Naive thymus-derived CD8-positive, alpha-beta T cell (primary cell): Measurements from ENCODE around the gene IFT27. TPM values are rescaled to one million over a fixed set of nuclear protein-coding genes. Genes with fewer than 3 reads are reported as not detected.

Source experiments
- ATAC-seq, 2 donors: fragments of 150-1000 bp; cut with Tn5 transposase in 1 of 2; sonication (Bioruptor Pico), chemical (Tn5 transposase) in 1 of 2; 1 replicate in 1 of 2; 2 replicates in 1 of 2; pipeline ENCODE4 v1.10.0; 2021; ENCODE audit warnings: mild to moderate bottlenecking in 2 of 2, moderate library complexity in 2 of 2
- POLR2A ChIA-PET: fragments of 350-600 bp; sonication (Branson Sonifier 250); formaldehyde crosslinking; loops from one replicate; lab custom pipeline; 2021; ENCODE audit warnings: antibody characterized with exemption; lab: Charles Lee
- DNase-seq, 10 donors: peaks; one replicate each; pipeline versions ENCODE4 v3.0.0 to v3.0.0-alpha.2; 2020 to 2022
- H3K27ac Mint-ChIP-seq, 10 donors: one replicate each; pipeline ENCODE4 v1.8.0; 2020 to 2022; ENCODE audit warnings: mild to moderate bottlenecking in 10 of 10, mixed read lengths in 10 of 10, moderate library complexity in 4 of 10, inconsistent platforms in 1 of 10
- H3K27me3 Mint-ChIP-seq, 5 donors: one replicate each; pipeline ENCODE4 v1.8.0; 2021 to 2022; ENCODE audit warnings: mixed read lengths in 5 of 5
- H3K36me3 Mint-ChIP-seq, 3 donors: one replicate each; pipeline ENCODE4 v1.8.0; 2020 to 2022; ENCODE audit warnings: mixed read lengths in 3 of 3, mild to moderate bottlenecking in 2 of 3, inconsistent platforms in 1 of 3
- H3K4me1 Mint-ChIP-seq, 4 donors: one replicate each; pipeline ENCODE4 v1.8.0; 2021 to 2022; ENCODE audit warnings: mixed read lengths in 4 of 4
- H3K4me3 Mint-ChIP-seq, 10 donors: one replicate each; pipeline ENCODE4 v1.8.0; 2020 to 2022; ENCODE audit warnings: mild to moderate bottlenecking in 10 of 10, mixed read lengths in 10 of 10, moderate library complexity in 6 of 10, inconsistent platforms in 1 of 10
- H3K9me3 Mint-ChIP-seq, 9 donors: one replicate each; pipeline ENCODE4 v1.8.0; 2020 to 2022; ENCODE audit warnings: mixed read lengths in 9 of 9, mild to moderate bottlenecking in 3 of 9, inconsistent platforms in 1 of 9, moderate library complexity in 1 of 9
- polyA plus RNA-seq, 3 donors: library from polyadenylated mRNA; unstranded; fragments of 300-500 nt; fragmentation: Illumina TruSeq; gene quantifications; one replicate each; pipeline ENCODE4 v1.2.3, GENCODE V29; 2021
- total RNA-seq, 8 experiments: library from RNA in 2 of 8; stranded (reverse) in 2 of 8; gene quantifications; one replicate each; pipeline ENCODE4 v1.2.3 and lab custom pipeline; 2021 to 2026

The IFT27 gene
- total and polyA plus RNA-seq, 5 experiments from 2014 or later = 8.1 to 30.3 (median 10.0) TPM

- Mint-ChIP-seq H3K4me1 (peaks cover 2 to 21% (median 8%) of the 10 kb centered on the region in 4 donors), H3K9me3 (no peaks in the 10 kb centered on the region), H3K36me3 (peaks cover 0 to 23% (median 4%) of the 10 kb centered on the region in 3 donors), H3K4me3 (peak overlapping the region in 1 of 10 donors; percentile 45), H3K27me3 (no peaks in the 10 kb centered on the region), H3K27ac (no peak overlapping the region)
- ATAC-seq (no peak), DNase-seq (no peak)
- POLR2A ChIA-PET = no interaction called here
These were observed 6.1 kb downstream of the IFT27 start for GRCh38 chr22:36769541-36770512.

GRCh38 chr22:36768616-36769015 is 7.3 kb downstream of the IFT27 start:
- Mint-ChIP-seq H3K27ac (no peak overlapping the region), H3K27me3 (no peaks in the 10 kb centered on the region), H3K36me3 (peaks cover 0 to 28% (median 4%) of the 10 kb centered on the region in 3 donors), H3K9me3 (no peaks in the 10 kb centered on the region), H3K4me1 (peaks cover 0 to 20% (median 7%) of the 10 kb centered on the region in 4 donors), H3K4me3 (no peak overlapping the region)
- POLR2A ChIA-PET = no interaction called here
- DNase-seq = no peak
- ATAC-seq = no peak

- Mint-ChIP-seq H3K4me3 (no peak overlapping the region), H3K27ac (no peak overlapping the region), H3K36me3 (peaks cover 0 to 28% (median 4%) of the 10 kb centered on the region in 3 donors), H3K9me3 (no peaks in the 10 kb centered on the region), H3K27me3 (no peaks in the 10 kb centered on the region), H3K4me1 (peaks cover 0 to 20% (median 7%) of the 10 kb centered on the region in 4 donors)
- POLR2A ChIA-PET = no interaction called here
- DNase-seq = no peak
- no peak for ATAC-seq
These were observed 7.8 kb downstream of the IFT27 start for GRCh38 chr22:36768141-36768540.

GRCh38 chr22:36767035-36767775 is 8.7 kb downstream of the IFT27 start:
- H3K36me3 Mint-ChIP-seq = peaks cover 0 to 28% (median 8%) of the 10 kb centered on the region in 3 donors
- no peak for DNase-seq
- no peaks in the 10 kb centered on the region for H3K9me3 Mint-ChIP-seq
- no peak overlapping the region for H3K4me3 Mint-ChIP-seq
- H3K27ac Mint-ChIP-seq = peak overlapping the region in 1 of 10 donors; percentile 1
- ATAC-seq = no peak
- peaks cover 0 to 19% (median 7%) of the 10 kb centered on the region in 4 donors for H3K4me1 Mint-ChIP-seq
- POLR2A ChIA-PET = interaction anchor here (0.6 kb wide), 1 partner anchor 513 kb away, joined by 3 read pairs; no protein-coding TSS in a partner anchor
- H3K27me3 Mint-ChIP-seq = no peaks in the 10 kb centered on the region

GRCh38 chr22:36765943-36766450 is 9.9 kb downstream of the IFT27 start:
- ATAC-seq = no peak
- Mint-ChIP-seq H3K9me3 (no peaks in the 10 kb centered on the region), H3K4me3 (no peak overlapping the region), H3K4me1 (peaks cover 0 to 8% (median 2%) of the 10 kb centered on the region in 4 donors), H3K27ac (no peak overlapping the region), H3K36me3 (peaks cover 0 to 23% (median 8%) of the 10 kb centered on the region in 3 donors), H3K27me3 (no peaks in the 10 kb centered on the region)
- POLR2A ChIA-PET = no interaction called here
- no peak for DNase-seq

- Mint-ChIP-seq H3K4me3 (no peak overlapping the region), H3K36me3 (peaks cover 0 to 21% (median 8%) of the 10 kb centered on the region in 3 donors), H3K4me1 (peaks cover 0 to 6% (median 2%) of the 10 kb centered on the region in 4 donors), H3K9me3 (no peaks in the 10 kb centered on the region), H3K27ac (no peak overlapping the region), H3K27me3 (no peaks in the 10 kb centered on the region)
- POLR2A ChIA-PET = no interaction called here
- no peak for DNase-seq
- ATAC-seq = no peak
These were observed 10.6 kb downstream of the IFT27 start for GRCh38 chr22:36765131-36765942.

- peaks cover 0 to 1% (median under 1%) of the 10 kb centered on the region in 4 donors for H3K4me1 Mint-ChIP-seq
- DNase-seq (no peak), ATAC-seq (no peak)
- H3K36me3 Mint-ChIP-seq = peaks cover 0 to 21% (median 8%) of the 10 kb centered on the region in 3 donors
- H3K27ac Mint-ChIP-seq = no peak overlapping the region
- no peaks in the 10 kb centered on the region for H3K9me3 Mint-ChIP-seq
- POLR2A ChIA-PET = no interaction called here
- no peak overlapping the region for H3K4me3 Mint-ChIP-seq
- H3K27me3 Mint-ChIP-seq = no peaks in the 10 kb centered on the region
These were observed 11.3 kb downstream of the IFT27 start for GRCh38 chr22:36764641-36765040.

GRCh38 chr22:36764060-36764459 is 11.9 kb downstream of the IFT27 start:
- H3K9me3 Mint-ChIP-seq = no peaks in the 10 kb centered on the region
- H3K4me3 Mint-ChIP-seq = no peak overlapping the region
- H3K36me3 Mint-ChIP-seq = peaks cover 0 to 21% (median 8%) of the 10 kb centered on the region in 3 donors
- ATAC-seq (no peak), DNase-seq (no peak)
- no peaks in the 10 kb centered on the region for H3K27me3 Mint-ChIP-seq
- H3K27ac Mint-ChIP-seq = peak overlapping the region in 1 of 10 donors; percentile 38
- POLR2A ChIA-PET = no interaction called here
- H3K4me1 Mint-ChIP-seq = no peaks in the 10 kb centered on the region

- POLR2A ChIA-PET = no interaction called here
- no peak for ATAC-seq
- Mint-ChIP-seq H3K36me3 (peaks cover 0 to 21% (median 8%) of the 10 kb centered on the region in 3 donors), H3K4me1 (no peaks in the 10 kb centered on the region), H3K27me3 (no peaks in the 10 kb centered on the region), H3K4me3 (no peak overlapping the region), H3K27ac (no peak overlapping the region), H3K9me3 (no peaks in the 10 kb centered on the region)
- no peak for DNase-seq
These were observed 12.3 kb downstream of the IFT27 start for GRCh38 chr22:36763576-36763975.

- Mint-ChIP-seq H3K9me3 (no peaks in the 10 kb centered on the region), H3K27ac (no peak overlapping the region), H3K27me3 (no peaks in the 10 kb centered on the region), H3K4me1 (no peaks in the 10 kb centered on the region), H3K36me3 (peaks cover 0 to 21% (median 8%) of the 10 kb centered on the region in 3 donors), H3K4me3 (no peak overlapping the region)
- POLR2A ChIA-PET = no interaction called here
- DNase-seq (no peak), ATAC-seq (no peak)
These were observed 13.1 kb downstream of the IFT27 start for GRCh38 chr22:36762687-36763260.

- H3K27me3 Mint-ChIP-seq = no peaks in the 10 kb centered on the region
- ATAC-seq (no peak), DNase-seq (no peak)
- no peak overlapping the region for H3K4me3 Mint-ChIP-seq
- peaks cover 0 to 15% (median 4%) of the 10 kb centered on the region in 3 donors for H3K36me3 Mint-ChIP-seq
- POLR2A ChIA-PET = no interaction called here
- peaks cover 0 to 9% (median 3%) of the 10 kb centered on the region in 4 donors for H3K4me1 Mint-ChIP-seq
- no peaks in the 10 kb centered on the region for H3K9me3 Mint-ChIP-seq
- H3K27ac Mint-ChIP-seq = no peak overlapping the region
These were observed 14.2 kb downstream of the IFT27 start for GRCh38 chr22:36761553-36762240.
